HG02798 (cell line): ENCODE results near the gene LINS1.

Experiments used
- ATAC-seq: cut with Tn5 transposase; IDR thresholded peaks from one replicate; pipeline ENCODE4 v1.9.1; 2021; ENCODE audit warnings: mild to moderate bottlenecking; ENCODE audit not compliant: unreplicated experiment, poor library complexity

Gene LINS1

GRCh38 chr15:100565591-100565990 is 36.4 kb downstream of the LINS1 start:
- no peak for ATAC-seq

- ATAC-seq: no peak
Measured at GRCh38 chr15:100560323-100560722, 41.7 kb downstream of the LINS1 start.

GRCh38 chr15:100559330-100559729 is 42.7 kb downstream of the LINS1 start:
- no peak for ATAC-seq

GRCh38 chr15:100558771-100559254 is 43.2 kb downstream of the LINS1 start:
- ATAC-seq: no peak

- no peak for ATAC-seq
Measured at GRCh38 chr15:100553468-100553867, 48.5 kb downstream of the LINS1 start.

- ATAC-seq: no peak
Measured at GRCh38 chr15:100547961-100548360, 54.0 kb downstream of the LINS1 start.

GRCh38 chr15:100544946-100545345 is 57.0 kb downstream of the LINS1 start:
- ATAC-seq: no peak

GRCh38 chr15:100544338-100544841 is 57.6 kb downstream of the LINS1 start:
- ATAC-seq: no peak

GRCh38 chr15:100542290-100542689 is 59.7 kb downstream of the LINS1 start:
- no peak for ATAC-seq

GRCh38 chr15:100537331-100537730 is 64.7 kb downstream of the LINS1 start:
- no peak for ATAC-seq

GRCh38 chr15:100536733-100537132 is 65.3 kb downstream of the LINS1 start:
- ATAC-seq: no peak

- ATAC-seq: no peak
Measured at GRCh38 chr15:100533886-100534285, 68.1 kb downstream of the LINS1 start.

GRCh38 chr15:100531823-100532327 is 70.1 kb downstream of the LINS1 start:
- ATAC-seq: no peak

GRCh38 chr15:100531204-100531603 is 70.8 kb downstream of the LINS1 start:
- no peak for ATAC-seq

GRCh38 chr15:100529556-100529955 is 72.4 kb downstream of the LINS1 start:
- no peak for ATAC-seq

GRCh38 chr15:100528833-100529428 is 73.1 kb downstream of the LINS1 start, which contains the start of gene CERS3:
TSS of gene CERS3 (minus strand) at chr15:100528950. CDS start at chr15:100501849, 27,101 bp downstream.
- no peak for ATAC-seq

- no peak for ATAC-seq
Measured at GRCh38 chr15:100526027-100526481, 75.9 kb downstream of the LINS1 start.

- ATAC-seq: no peak
Measured at GRCh38 chr15:100525436-100525835, 76.5 kb downstream of the LINS1 start.

GRCh38 chr15:100524326-100524725 is 77.7 kb downstream of the LINS1 start:
- ATAC-seq: no peak

- ATAC-seq: no peak
Measured at GRCh38 chr15:100521907-100522306, 80.1 kb downstream of the LINS1 start.

GRCh38 chr15:100520132-100520921 is 81.7 kb downstream of the LINS1 start:
- no peak for ATAC-seq
